Measurements from ENCODE around the gene SPATA46.

Gene SPATA46

GRCh38 chr1:162406811-162407210, 30.2 kb upstream of the SPATA46 start:
- WGBS, result 100% methylated on average over 2 of the region's 2 CpGs
- no peaks in the 10 kb centered on the region for H3K36me3 ChIP-seq (ENCODE audit: insufficient read depth, low read length)
- H3K27me3 ChIP-seq (ENCODE audit: insufficient read depth, low read length), result no peaks in the 10 kb centered on the region
- no peaks in the 10 kb centered on the region for H3K9me3 ChIP-seq (ENCODE audit: insufficient read depth, low read depth, low read length)
- H3K4me1 ChIP-seq (ENCODE audit: insufficient read depth, low read length), result no peaks in the 10 kb centered on the region
- H3K4me3 ChIP-seq (ENCODE audit: low read length), result no peak overlapping the region
- H3K9ac ChIP-seq (ENCODE audit: low read depth, low read length), result no peak overlapping the region
- no peak overlapping the region for H3K27ac ChIP-seq (ENCODE audit: low read depth, low read length)

DNA sequence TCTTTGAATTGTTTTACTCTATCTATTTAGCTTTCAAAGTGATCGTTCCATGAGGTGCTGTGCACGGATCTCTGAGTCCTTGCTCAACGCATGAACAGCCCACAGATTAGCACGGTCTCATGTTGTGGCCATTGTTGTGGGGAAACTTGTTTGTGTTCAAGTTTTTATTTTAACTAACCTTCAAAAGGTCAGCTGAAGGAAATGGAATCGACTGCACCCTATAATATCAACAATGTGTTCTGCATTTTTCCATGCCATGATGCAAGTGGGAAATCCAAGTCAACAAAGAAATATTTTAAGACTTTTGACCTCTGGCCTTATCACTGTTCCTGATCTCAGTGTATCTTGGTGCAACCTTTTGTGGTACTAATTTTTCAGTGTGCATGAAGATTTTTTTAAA, 29.1 kb upstream of the SPATA46 start:
- Histone ChIP-seq H3K4me1 (ENCODE audit: insufficient read depth, low read length) (no peaks in the 10 kb centered on the region), H3K9me3 (ENCODE audit: insufficient read depth, low read depth, low read length) (no peaks in the 10 kb centered on the region), H3K9ac (ENCODE audit: low read depth, low read length) (no peak overlapping the region), H3K27me3 (ENCODE audit: insufficient read depth, low read length) (no peaks in the 10 kb centered on the region), H3K27ac (ENCODE audit: low read depth, low read length) (no peak overlapping the region), H3K36me3 (ENCODE audit: insufficient read depth, low read length) (no peaks in the 10 kb centered on the region), H3K4me3 (ENCODE audit: low read length) (no peak overlapping the region)
- 92% methylated on average over 5 of the region's 5 CpGs for WGBS

GRCh38 chr1:162404550-162405160, 28.0 kb upstream of the SPATA46 start:
- H3K27me3 ChIP-seq (ENCODE audit: insufficient read depth, low read length), result no peaks in the 10 kb centered on the region
- H3K27ac ChIP-seq (ENCODE audit: low read depth, low read length), result no peak overlapping the region
- H3K9me3 ChIP-seq (ENCODE audit: insufficient read depth, low read depth, low read length), result no peaks in the 10 kb centered on the region

DNA sequence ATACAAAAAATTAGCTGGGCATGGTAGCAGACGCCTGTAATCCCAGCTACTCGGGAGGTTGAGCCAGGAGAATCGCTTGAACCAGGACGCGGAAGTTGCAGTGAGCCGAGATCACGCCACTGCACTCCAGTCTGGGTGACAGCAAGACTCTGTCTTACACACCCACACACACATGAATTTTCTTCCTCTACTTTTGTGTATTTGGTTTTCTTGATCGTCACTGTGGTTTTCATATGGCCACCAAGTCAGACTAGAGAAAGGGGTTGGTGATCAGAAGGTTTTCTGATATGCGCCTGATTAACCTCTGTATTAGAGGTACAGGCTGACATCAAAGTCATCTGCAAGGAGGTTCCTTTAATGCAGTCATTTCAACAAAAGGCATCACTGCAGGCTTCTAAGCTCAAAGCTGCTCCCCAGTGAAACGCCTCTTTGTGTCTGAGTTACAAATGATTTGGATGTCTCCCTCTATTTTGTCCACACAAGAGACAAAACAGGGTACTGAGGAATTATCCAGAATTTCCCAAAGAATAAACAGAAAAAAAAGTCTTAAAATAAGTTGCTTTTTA, 24.2 kb upstream of the SPATA46 start:
- Histone ChIP-seq H3K9ac (ENCODE audit: low read depth, low read length) (no peak overlapping the region), H3K9me3 (ENCODE audit: insufficient read depth, low read depth, low read length) (no peaks in the 10 kb centered on the region), H3K4me3 (ENCODE audit: low read length) (no peak overlapping the region), H3K36me3 (ENCODE audit: insufficient read depth, low read length) (no peaks in the 10 kb centered on the region), H3K27me3 (ENCODE audit: insufficient read depth, low read length) (no peaks in the 10 kb centered on the region), H3K4me1 (ENCODE audit: insufficient read depth, low read length) (peaks cover 19% of the 10 kb centered on the region), H3K27ac (ENCODE audit: low read depth, low read length) (no peak overlapping the region)
- WGBS, result 92% methylated on average over 10 of the region's 10 CpGs

More at GRCh38 chr1:162404550-162405160, 28.0 kb upstream of the SPATA46 start:
- Histone ChIP-seq H3K4me3 (ENCODE audit: low read length) (no peak overlapping the region), H3K4me1 (ENCODE audit: insufficient read depth, low read length) (peaks cover 2% of the 10 kb centered on the region), H3K9ac (ENCODE audit: low read depth, low read length) (no peak overlapping the region), H3K36me3 (ENCODE audit: insufficient read depth, low read length) (no peaks in the 10 kb centered on the region)
- WGBS, result 90% methylated on average over 3 of the region's 5 CpGs

DNA sequence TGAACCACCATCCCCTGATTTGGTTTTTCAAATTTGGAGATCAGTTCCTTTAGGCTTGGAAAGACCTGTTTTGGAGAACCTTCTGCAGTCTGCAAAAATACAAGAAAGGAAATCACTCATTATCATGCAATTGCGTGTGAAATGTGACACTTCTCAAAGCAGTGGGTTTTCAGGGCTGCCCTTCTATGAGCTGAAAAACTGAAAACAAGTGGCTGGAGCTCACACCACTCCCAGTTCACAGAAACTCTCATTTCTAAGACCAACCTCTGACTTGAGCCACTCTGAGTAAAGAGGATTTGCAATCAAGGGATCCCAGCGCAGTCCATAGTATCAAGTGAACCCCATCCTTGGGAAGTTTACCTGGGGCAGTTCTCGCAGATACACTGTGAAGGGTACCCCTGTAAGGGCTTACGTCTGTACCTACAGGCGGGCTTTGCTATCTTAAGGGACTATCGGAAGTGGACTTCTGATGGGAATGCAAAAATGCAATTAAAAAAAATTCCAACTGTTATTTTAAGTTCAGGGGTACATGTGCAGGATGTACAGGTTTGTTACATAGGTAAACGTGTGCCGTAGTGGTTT, 22.4 kb upstream of the SPATA46 start:
- Histone ChIP-seq H3K4me3 (ENCODE audit: low read length) (no peak overlapping the region), H3K4me1 (ENCODE audit: insufficient read depth, low read length) (peaks cover 19% of the 10 kb centered on the region), H3K36me3 (ENCODE audit: insufficient read depth, low read length) (no peaks in the 10 kb centered on the region)

DNA sequence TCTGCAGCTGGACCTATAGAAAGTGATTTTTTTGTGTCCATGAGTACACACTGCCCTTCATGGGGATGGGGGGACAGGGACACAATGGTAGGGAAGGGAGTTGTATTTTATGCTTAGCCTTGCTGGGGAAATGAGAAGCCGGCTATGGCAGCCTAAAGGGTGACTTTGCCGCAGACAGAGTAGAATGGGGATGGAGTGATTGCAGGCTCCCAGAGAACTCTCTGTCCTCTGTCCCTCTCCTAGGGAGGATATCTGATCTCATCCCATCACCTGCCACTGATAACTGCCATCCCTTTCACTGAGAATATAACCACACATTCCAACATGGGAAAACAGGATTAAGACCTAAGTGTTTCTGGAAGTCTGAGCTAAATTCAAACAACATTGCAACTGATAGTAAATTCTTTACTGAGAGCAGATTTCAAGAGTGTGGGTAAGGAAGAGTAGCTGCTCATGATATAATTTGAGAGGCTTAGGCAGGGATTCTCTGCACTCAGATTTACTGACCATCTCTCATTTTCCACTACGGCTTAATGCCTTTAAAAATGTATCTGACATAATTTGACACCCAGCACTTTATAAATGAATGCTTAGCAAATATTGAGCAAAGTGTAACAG, 21.4 kb upstream of the SPATA46 start:
- Histone ChIP-seq H3K4me1 (ENCODE audit: insufficient read depth, low read length) (peaks cover 19% of the 10 kb centered on the region), H3K36me3 (ENCODE audit: insufficient read depth, low read length) (no peaks in the 10 kb centered on the region), H3K9me3 (ENCODE audit: insufficient read depth, low read depth, low read length) (no peaks in the 10 kb centered on the region), H3K4me3 (ENCODE audit: low read length) (no peak overlapping the region), H3K27me3 (ENCODE audit: insufficient read depth, low read length) (no peaks in the 10 kb centered on the region), H3K27ac (ENCODE audit: low read depth, low read length) (no peak overlapping the region), H3K9ac (ENCODE audit: low read depth, low read length) (no peak overlapping the region)
- 79% methylated on average over 3 of the region's 3 CpGs for WGBS

More for the DNA sequence above, 22.4 kb upstream of the SPATA46 start:
- Histone ChIP-seq H3K27ac (ENCODE audit: low read depth, low read length) (0 out of 2 replicates have a peak overlapping the region, but pooled peaks have one; percentile 33), H3K9me3 (ENCODE audit: insufficient read depth, low read depth, low read length) (no peaks in the 10 kb centered on the region), H3K9ac (ENCODE audit: low read depth, low read length) (no peak overlapping the region), H3K27me3 (ENCODE audit: insufficient read depth, low read length) (no peaks in the 10 kb centered on the region)
- WGBS, result 79% methylated on average over 8 of the region's 8 CpGs

GRCh38 chr1:162397039-162397448, 20.4 kb upstream of the SPATA46 start:
- 84% methylated on average over 3 of the region's 3 CpGs for WGBS
- H3K4me1 ChIP-seq (ENCODE audit: insufficient read depth, low read length), result peaks cover 23% of the 10 kb centered on the region
- H3K9ac ChIP-seq (ENCODE audit: low read depth, low read length), result no peak overlapping the region
- no peaks in the 10 kb centered on the region for H3K36me3 ChIP-seq (ENCODE audit: insufficient read depth, low read length)
- H3K27me3 ChIP-seq (ENCODE audit: insufficient read depth, low read length), result no peaks in the 10 kb centered on the region
- H3K9me3 ChIP-seq (ENCODE audit: insufficient read depth, low read depth, low read length), result no peaks in the 10 kb centered on the region
- H3K27ac ChIP-seq (ENCODE audit: low read depth, low read length), result no peak overlapping the region
- no peak overlapping the region for H3K4me3 ChIP-seq (ENCODE audit: low read length)

DNA sequence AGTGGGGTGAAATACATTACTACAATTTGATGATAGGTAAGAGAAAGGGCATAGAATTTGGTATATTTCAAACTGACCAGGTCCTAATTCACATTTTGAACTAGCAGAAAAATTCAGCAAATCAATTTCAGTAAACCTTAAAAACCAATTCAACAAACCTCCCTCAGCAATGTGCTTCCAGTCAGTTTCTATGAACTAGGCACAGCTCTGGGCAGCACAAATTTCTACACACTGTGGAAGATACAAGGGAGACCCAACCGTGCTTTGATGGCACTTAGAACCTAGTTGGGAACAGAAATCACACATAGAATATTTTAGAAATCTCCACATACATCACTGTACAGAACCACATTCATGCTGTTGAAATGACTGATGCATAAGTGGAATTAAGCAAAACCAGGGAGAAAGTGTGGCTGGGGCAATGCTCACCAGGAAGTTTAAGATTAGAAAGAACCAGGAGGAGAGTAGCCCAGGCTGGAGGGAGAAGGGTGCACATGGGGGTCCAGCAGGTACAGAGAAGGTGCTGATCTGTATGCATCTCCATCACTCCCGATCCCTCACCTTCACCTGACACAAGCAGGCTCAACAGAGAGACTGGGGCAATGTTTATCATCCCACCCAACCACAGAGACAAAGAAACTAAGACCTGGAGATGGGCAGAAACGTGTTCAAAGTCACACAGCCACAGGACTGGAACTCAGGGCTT, 19.7 kb upstream of the SPATA46 start:
- 87% methylated on average over 3 of the region's 3 CpGs for WGBS
- Histone ChIP-seq H3K27me3 (ENCODE audit: insufficient read depth, low read length) (no peaks in the 10 kb centered on the region), H3K4me1 (ENCODE audit: insufficient read depth, low read length) (peaks cover 29% of the 10 kb centered on the region), H3K9me3 (ENCODE audit: insufficient read depth, low read depth, low read length) (no peaks in the 10 kb centered on the region), H3K4me3 (ENCODE audit: low read length) (no peak overlapping the region), H3K27ac (ENCODE audit: low read depth, low read length) (no peak overlapping the region), H3K9ac (ENCODE audit: low read depth, low read length) (no peak overlapping the region), H3K36me3 (ENCODE audit: insufficient read depth, low read length) (no peaks in the 10 kb centered on the region)

- H3K9me3 ChIP-seq (ENCODE audit: insufficient read depth, low read depth, low read length), result no peaks in the 10 kb centered on the region
- peaks cover 25% of the 10 kb centered on the region for H3K4me1 ChIP-seq (ENCODE audit: insufficient read depth, low read length)
- 42% methylated on average over 4 of the region's 4 CpGs for WGBS
- no peak overlapping the region for H3K9ac ChIP-seq (ENCODE audit: low read depth, low read length)
- H3K36me3 ChIP-seq (ENCODE audit: insufficient read depth, low read length), result no peaks in the 10 kb centered on the region
- H3K27me3 ChIP-seq (ENCODE audit: insufficient read depth, low read length), result no peaks in the 10 kb centered on the region
- H3K27ac ChIP-seq (ENCODE audit: low read depth, low read length), result 0 out of 2 replicates have a peak overlapping the region, but pooled peaks have one; percentile 2
- H3K4me3 ChIP-seq (ENCODE audit: low read length), result no peak overlapping the region
These were observed 15.3 kb upstream of the SPATA46 start for GRCh38 chr1:162391790-162392563.

- peaks cover 25% of the 10 kb centered on the region for H3K4me1 ChIP-seq (ENCODE audit: insufficient read depth, low read length)
- no peak overlapping the region for H3K4me3 ChIP-seq (ENCODE audit: low read length)
- H3K27me3 ChIP-seq (ENCODE audit: insufficient read depth, low read length), result no peaks in the 10 kb centered on the region
- WGBS, result 85% methylated on average over 15 of the region's 15 CpGs
- H3K27ac ChIP-seq (ENCODE audit: low read depth, low read length), result no peak overlapping the region
- no peaks in the 10 kb centered on the region for H3K36me3 ChIP-seq (ENCODE audit: insufficient read depth, low read length)
- H3K9ac ChIP-seq (ENCODE audit: low read depth, low read length), result no peak overlapping the region
- H3K9me3 ChIP-seq (ENCODE audit: insufficient read depth, low read depth, low read length), result no peaks in the 10 kb centered on the region
These were observed 13.9 kb upstream of the SPATA46 start for GRCh38 chr1:162390396-162391185.

All from HUES64 (cell line).